Measurements from ENCODE around the gene SPAG9. TPM values are rescaled to one million over a fixed set of nuclear protein-coding genes. Genes with fewer than 3 reads are reported as not detected.
A peak's percentile ranks its signal among the peaks of the same experiment; 100 is the strongest.

SPAG9 gene
- total RNA-seq, 4 donors from 2014 or later = 37.0 to 131 (median 116) TPM

DNA sequence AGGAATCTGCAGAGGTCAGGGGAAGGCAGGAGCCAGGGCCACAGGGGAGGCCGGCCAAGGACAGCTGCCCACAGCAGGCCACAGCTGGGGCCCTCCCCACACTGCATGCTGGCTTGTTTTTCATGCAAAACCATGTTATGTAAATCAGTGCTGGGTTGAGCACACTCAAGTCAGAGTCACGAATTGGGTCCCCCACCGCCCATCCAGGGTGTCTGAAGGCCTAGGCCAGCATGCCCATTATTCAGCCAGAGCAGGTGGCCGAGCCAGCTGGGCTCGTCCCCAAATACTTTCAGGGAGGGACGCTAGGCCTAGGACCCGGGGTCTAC, 203.3 kb downstream of the SPAG9 start:
- Histone ChIP-seq H3K4me3 (no peak overlapping the region), H3K4me1 (peaks cover 24 to 79% (median 62%) of the 10 kb centered on the region in 4 donors), H3K27ac (peak overlapping the region; percentile 81 to 93 (median 91)), H3K36me3 (no peaks in the 10 kb centered on the region), H3K27me3 (no peaks in the 10 kb centered on the region), H3K9me3 (no peaks in the 10 kb centered on the region)
- no peak for DNase-seq
- 68% methylated on average over 7 of the region's 7 CpGs; no CpG with 5 or more reads in 1 of the 2 donors for WGBS, 2 donors (ENCODE audit: low coverage in 1 of 2)
- intact Hi-C loops (cut with DNase I; ENCODE audit: low total_unique reads) (no loop called here), in situ Hi-C loops (cut with MboI; ENCODE audit: low pct_ligation_motif_present in 1 of 4, low pct_unique_long_range_greater_than_20kb in 1 of 4, low sequenced_read_pairs in 3 of 4) (no loop called here)
- no peak for TF ChIP-seq POLR2AphosphoS5 (IDR thresholded peaks at IDR 0.05)
- TF ChIP-seq, protein P1, sequence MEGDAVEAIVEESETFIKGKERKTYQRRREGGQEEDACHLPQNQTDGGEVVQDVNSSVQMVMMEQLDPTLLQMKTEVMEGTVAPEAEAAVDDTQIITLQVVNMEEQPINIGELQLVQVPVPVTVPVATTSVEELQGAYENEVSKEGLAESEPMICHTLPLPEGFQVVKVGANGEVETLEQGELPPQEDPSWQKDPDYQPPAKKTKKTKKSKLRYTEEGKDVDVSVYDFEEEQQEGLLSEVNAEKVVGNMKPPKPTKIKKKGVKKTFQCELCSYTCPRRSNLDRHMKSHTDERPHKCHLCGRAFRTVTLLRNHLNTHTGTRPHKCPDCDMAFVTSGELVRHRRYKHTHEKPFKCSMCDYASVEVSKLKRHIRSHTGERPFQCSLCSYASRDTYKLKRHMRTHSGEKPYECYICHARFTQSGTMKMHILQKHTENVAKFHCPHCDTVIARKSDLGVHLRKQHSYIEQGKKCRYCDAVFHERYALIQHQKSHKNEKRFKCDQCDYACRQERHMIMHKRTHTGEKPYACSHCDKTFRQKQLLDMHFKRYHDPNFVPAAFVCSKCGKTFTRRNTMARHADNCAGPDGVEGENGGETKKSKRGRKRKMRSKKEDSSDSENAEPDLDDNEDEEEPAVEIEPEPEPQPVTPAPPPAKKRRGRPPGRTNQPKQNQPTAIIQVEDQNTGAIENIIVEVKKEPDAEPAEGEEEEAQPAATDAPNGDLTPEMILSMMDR (IDR thresholded peaks at IDR 0.05) = no peak

DNA sequence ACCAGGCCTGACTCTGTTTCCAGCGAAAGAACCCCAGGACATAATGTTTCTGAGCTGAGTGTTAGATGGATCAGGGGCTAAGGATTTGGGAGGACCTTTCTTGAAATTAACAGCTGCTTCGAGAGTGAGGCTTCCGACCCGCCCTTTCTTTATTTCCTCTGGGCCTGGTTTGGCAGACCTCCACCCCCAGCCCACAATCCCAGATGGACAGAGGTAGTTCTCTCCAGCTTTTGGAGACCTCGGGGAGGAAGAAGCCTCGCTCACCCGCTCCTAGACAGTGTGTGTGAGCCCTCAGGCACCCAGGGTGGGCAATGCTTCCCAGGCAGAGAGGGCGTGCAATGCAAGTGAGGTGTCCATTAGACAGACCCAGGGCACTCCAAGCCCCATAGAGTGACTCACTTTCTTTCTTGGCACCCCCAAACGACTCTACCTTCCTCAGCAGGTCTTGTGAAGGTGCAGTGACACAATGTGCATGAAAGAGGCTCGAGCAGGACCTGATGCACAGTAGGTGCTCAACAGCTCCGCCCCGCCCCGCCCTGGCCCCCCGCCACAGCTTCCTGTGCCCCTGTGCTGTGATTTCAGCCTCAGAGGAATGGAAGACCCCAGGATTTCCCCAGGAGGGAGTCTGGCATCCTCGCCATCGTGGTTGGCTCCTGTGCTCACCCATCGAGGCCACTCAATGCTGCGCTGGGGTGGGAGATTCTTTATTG, 203.8 kb downstream of the SPAG9 start:
- H3K9me3 ChIP-seq = no peaks in the 10 kb centered on the region
- in situ Hi-C loops (cut with MboI; ENCODE audit: low pct_ligation_motif_present in 1 of 4, low pct_unique_long_range_greater_than_20kb in 1 of 4, low sequenced_read_pairs in 3 of 4) (no loop called here), intact Hi-C loops (cut with DNase I; ENCODE audit: low total_unique reads) (no loop called here)
- no peak for TF ChIP-seq POLR2A (IDR thresholded peaks at IDR 0.05)
- TF ChIP-seq EP300 (IDR thresholded peaks at IDR 0.05; ENCODE audit: low read depth) = no peak
- TF ChIP-seq POLR2AphosphoS5 (IDR thresholded peaks at IDR 0.05) = no peak
- TF ChIP-seq, protein P1 (IDR thresholded peaks at IDR 0.05) = no peak
- H3K27me3 ChIP-seq = no peaks in the 10 kb centered on the region
- H3K27ac ChIP-seq = peak overlapping the region; percentile 5 to 93 (median 83)
- no peak for DNase-seq
- no peak overlapping the region for H3K4me3 ChIP-seq
- no peaks in the 10 kb centered on the region for H3K36me3 ChIP-seq
- 70% methylated on average over 17 of the region's 18 CpGs; no CpG with 5 or more reads in 1 of the 2 donors for WGBS, 2 donors (ENCODE audit: low coverage in 1 of 2)
- peaks cover 22 to 73% (median 56%) of the 10 kb centered on the region in 4 donors for H3K4me1 ChIP-seq

DNA sequence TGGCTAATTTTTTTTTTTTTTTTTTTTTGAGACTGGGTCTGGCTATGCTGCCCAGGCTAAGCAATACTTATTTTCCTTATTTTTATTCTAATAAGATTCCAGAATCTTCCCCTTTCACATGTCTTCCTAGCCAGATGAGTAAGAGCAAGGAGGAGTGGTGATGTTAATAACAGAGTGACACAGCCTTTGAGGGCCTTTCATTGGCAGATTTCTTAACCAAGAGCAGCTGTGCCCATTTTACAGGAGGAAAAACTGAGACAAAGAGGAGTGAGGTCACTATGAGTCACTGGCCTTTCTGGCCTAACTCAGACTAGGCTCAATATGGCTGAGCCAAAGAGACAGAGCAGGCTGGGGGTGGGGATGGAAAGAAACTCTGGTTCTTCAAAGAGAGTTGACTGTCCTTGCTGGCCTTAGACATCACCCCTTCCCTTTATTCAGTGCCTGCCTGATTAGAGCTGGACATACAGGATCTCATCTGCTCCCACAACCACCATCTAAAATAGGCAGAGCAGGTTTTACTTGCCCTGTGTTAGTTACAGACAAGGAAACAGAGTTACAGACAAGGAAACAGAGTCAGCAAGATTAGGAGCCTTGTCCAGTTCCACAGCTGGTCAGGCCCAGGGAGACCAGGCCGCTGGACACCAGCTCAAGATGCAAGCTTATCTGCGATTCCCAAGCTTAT, 204.5 kb downstream of the SPAG9 start:
- DNase-seq = no peak
- Histone ChIP-seq H3K36me3 (no peaks in the 10 kb centered on the region), H3K27me3 (no peaks in the 10 kb centered on the region), H3K4me3 (no peak overlapping the region), H3K27ac (peak overlapping the region; percentile 59 to 93 (median 83)), H3K9me3 (no peaks in the 10 kb centered on the region), H3K4me1 (peaks cover 18 to 66% (median 50%) of the 10 kb centered on the region in 4 donors)
- TF ChIP-seq, protein P1 (IDR thresholded peaks at IDR 0.05) = no peak
- TF ChIP-seq EP300 (IDR thresholded peaks at IDR 0.05; ENCODE audit: low read depth) (no peak), POLR2AphosphoS5 (IDR thresholded peaks at IDR 0.05) (no peak), POLR2A (IDR thresholded peaks at IDR 0.05) (no peak)
- intact Hi-C loops (cut with DNase I; ENCODE audit: low total_unique reads) (no loop called here), in situ Hi-C loops (cut with MboI; ENCODE audit: low pct_ligation_motif_present in 1 of 4, low pct_unique_long_range_greater_than_20kb in 1 of 4, low sequenced_read_pairs in 3 of 4) (no loop called here)
- WGBS, 2 donors (ENCODE audit: low coverage in 1 of 2) = 40 to 97% methylated on average over 1 to 2 of the region's 2 CpGs

DNA sequence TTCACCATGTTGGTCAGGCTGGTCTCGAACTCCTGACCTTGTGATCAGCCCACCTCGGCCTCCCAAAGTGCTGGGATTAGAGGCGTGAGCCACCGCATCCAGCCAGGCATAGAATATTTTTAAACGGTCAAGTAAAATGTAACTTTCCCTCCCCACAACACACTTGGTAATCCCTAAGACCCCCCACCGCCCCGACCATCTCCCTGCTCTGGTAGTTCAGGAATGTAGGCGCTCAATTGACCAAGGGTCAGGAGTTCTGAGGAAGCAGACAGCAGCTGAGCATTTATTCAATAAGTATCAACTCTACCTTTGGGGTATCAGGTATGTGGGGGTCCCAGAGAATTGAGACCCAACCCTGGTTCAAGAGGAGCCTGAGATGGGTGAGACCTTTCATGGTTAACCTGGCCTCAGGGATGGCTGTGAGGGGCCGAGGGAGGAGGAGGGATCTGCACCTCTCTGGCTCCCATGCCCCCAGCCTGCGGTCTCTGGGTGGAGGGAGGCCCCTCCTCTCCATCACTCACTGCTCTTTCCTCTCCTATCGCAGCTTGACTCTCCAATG, 206.1 kb downstream of the SPAG9 start:
- WGBS, 2 donors (ENCODE audit: low coverage in 1 of 2) = 84% methylated on average over 11 of the region's 11 CpGs; no CpG with 5 or more reads in 1 of the 2 donors
- Histone ChIP-seq H3K4me3 (no peak overlapping the region), H3K27me3 (no peaks in the 10 kb centered on the region), H3K27ac (peak overlapping the region; percentile 59 to 93 (median 83)), H3K9me3 (no peaks in the 10 kb centered on the region), H3K4me1 (peaks cover 14 to 51% (median 35%) of the 10 kb centered on the region in 4 donors), H3K36me3 (no peaks in the 10 kb centered on the region)
- in situ Hi-C loops (cut with MboI; ENCODE audit: low pct_ligation_motif_present in 1 of 4, low pct_unique_long_range_greater_than_20kb in 1 of 4, low sequenced_read_pairs in 3 of 4) = no loop called here
- no peak for DNase-seq
- intact Hi-C loops (cut with DNase I; ENCODE audit: low total_unique reads) = no loop called here
- TF ChIP-seq POLR2AphosphoS5 (IDR thresholded peaks at IDR 0.05) (no peak), EP300 (IDR thresholded peaks at IDR 0.05; ENCODE audit: low read depth) (no peak), POLR2A (IDR thresholded peaks at IDR 0.05) (no peak)
- TF ChIP-seq, protein P1 (IDR thresholded peaks at IDR 0.05) = no peak
